DOHH2 (cell line): ENCODE data around the gene RETREG1.

Experiments used
- H3F3A ChIP-seq: fragments of 200-600 bp; sonication (generic), shearing (Covaris generic); 2 replicates; pipeline ENCODE4 v1.6.0; 2016; ENCODE audit warnings: antibody characterized with exemption, mild to moderate bottlenecking; ENCODE audit not compliant: control insufficient read depth, insufficient read depth
- H3K27ac ChIP-seq: fragments of 200-600 bp; sonication (generic); 2 replicates; pipeline ENCODE4 v1.5.1; 2014; ENCODE audit warnings: low read depth, mild to moderate bottlenecking, low read length, moderate library complexity
- H3K27me3 ChIP-seq: fragments of 200-600 bp; sonication (generic); 2 replicates; pipeline ENCODE4 v1.6.1; 2014; ENCODE audit warnings: mild to moderate bottlenecking, low read length, mixed read lengths; ENCODE audit not compliant: control insufficient read depth
- H3K36me3 ChIP-seq: fragments of 200-600 bp; sonication (generic); 2 replicates; pipeline ENCODE4 v1.6.1; 2014; ENCODE audit warnings: mild to moderate bottlenecking, low read length, moderate library complexity, mixed read lengths; ENCODE audit not compliant: control insufficient read depth
- H3K4me1 ChIP-seq: fragments of 200-600 bp; sonication (generic); 2 replicates; pipeline ENCODE4 v1.6.1; 2014; ENCODE audit warnings: mild to moderate bottlenecking, low read length, mixed read lengths; ENCODE audit not compliant: control insufficient read depth
- H3K4me2 ChIP-seq: fragments of 200-600 bp; sonication (generic); 2 replicates; pipeline ENCODE4 v1.6.0; 2014; ENCODE audit warnings: mild to moderate bottlenecking, low read length, moderate library complexity
- H3K4me3 ChIP-seq: fragments of 200-600 bp; sonication (generic); 2 replicates; pipeline ENCODE4 v1.5.1; 2014; ENCODE audit warnings: mild to moderate bottlenecking, low read length, mixed read lengths
- H3K79me2 ChIP-seq: fragments of 200-600 bp; sonication (generic); 2 replicates; pipeline ENCODE4 v1.6.1; 2014; ENCODE audit warnings: mild to moderate bottlenecking, low read length, mixed read lengths; ENCODE audit not compliant: control insufficient read depth
- H3K9me2 ChIP-seq: fragments of 200-600 bp; sonication (generic); replicated peaks from 2 replicates; pipeline ENCODE4 v1.6.1; 2014; ENCODE audit warnings: mild to moderate bottlenecking, low read length, mixed read lengths; ENCODE audit not compliant: control insufficient read depth
- H3K9me3 ChIP-seq: fragments of 200-600 bp; sonication (generic); 2 replicates; pipeline ENCODE4 v1.6.1; 2014; ENCODE audit warnings: antibody characterized with exemption, low read length, mixed read lengths; ENCODE audit not compliant: control insufficient read depth, insufficient read depth
- H4K20me1 ChIP-seq: fragments of 200-600 bp; sonication (generic); 2 replicates; pipeline ENCODE4 v1.6.0; 2014; ENCODE audit warnings: low read depth, mild to moderate bottlenecking, antibody characterized with exemption, low read length, moderate library complexity; ENCODE audit not compliant: control insufficient read depth, insufficient read depth
- CTCF ChIP-seq: fragments of 200-600 bp; sonication (generic); IDR thresholded peaks from one replicate; pipeline ENCODE4 v1.5.1; 2014; ENCODE audit warnings: antibody characterized with exemption, mild to moderate bottlenecking, low read depth, low read length; ENCODE audit not compliant: poor library complexity, severe bottlenecking
- EZH2phosphoT487 ChIP-seq: fragments of 200-600 bp; sonication (generic); IDR thresholded peaks from 2 replicates; pipeline ENCODE4 v1.6.1; 2017; ENCODE audit warnings: borderline replicate concordance, mild to moderate bottlenecking, antibody characterized with exemption, low read length, moderate library complexity, mixed read lengths

RETREG1 gene

GRCh38 chr5:16628376-16628775 is 11.6 kb upstream of the RETREG1 start:
- H3K79me2 ChIP-seq = no peaks in the 10 kb centered on the region
- H3K4me1 ChIP-seq = no peaks in the 10 kb centered on the region
- no peak overlapping the region for H3K27ac ChIP-seq
- no peaks in the 10 kb centered on the region for H3K9me3 ChIP-seq
- H3K4me2 ChIP-seq = no peak overlapping the region
- H3K36me3 ChIP-seq = no peaks in the 10 kb centered on the region
- H3F3A ChIP-seq = no peaks in the 10 kb centered on the region
- H3K27me3 ChIP-seq = no peaks in the 10 kb centered on the region
- H3K9me2 ChIP-seq = no peaks in the 10 kb centered on the region
- H4K20me1 ChIP-seq = no peaks in the 10 kb centered on the region
- TF ChIP-seq CTCF = no peak
- no peak for TF ChIP-seq EZH2phosphoT487
- no peak overlapping the region for H3K4me3 ChIP-seq

DNA sequence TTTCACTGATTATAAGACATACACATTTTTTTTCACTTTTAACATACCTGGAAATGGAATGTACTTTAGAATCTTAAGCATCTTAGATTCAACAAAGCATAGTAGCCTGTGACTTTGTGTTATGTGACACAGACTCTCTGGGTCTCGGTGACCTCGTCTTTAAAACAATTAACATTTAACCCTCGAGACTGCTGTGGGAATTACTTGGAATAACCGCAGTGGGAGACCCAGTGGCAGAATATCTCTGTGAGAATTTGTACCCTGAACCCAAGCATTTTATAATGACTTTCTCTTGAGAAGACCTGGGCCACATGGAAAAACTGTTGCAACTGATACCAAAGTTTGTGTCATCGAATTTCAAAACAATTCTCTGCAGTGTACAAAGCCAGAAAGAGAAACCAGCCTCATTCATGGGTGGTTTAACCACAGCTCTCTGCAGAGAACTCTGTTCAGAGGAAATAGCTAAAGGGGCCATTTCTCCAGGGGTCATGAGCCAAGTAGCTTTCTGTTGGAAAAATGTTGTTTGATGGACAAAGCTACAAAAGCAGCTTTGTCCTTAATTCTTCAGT is 10.0 kb upstream of the RETREG1 start:
- Histone ChIP-seq H3K4me1 (no peaks in the 10 kb centered on the region), H3K9me3 (no peaks in the 10 kb centered on the region), H3K27ac (no peak overlapping the region), H4K20me1 (no peaks in the 10 kb centered on the region), H3K4me2 (no peak overlapping the region), H3K9me2 (no peaks in the 10 kb centered on the region), H3K4me3 (no peak overlapping the region), H3K27me3 (no peaks in the 10 kb centered on the region), H3K79me2 (no peaks in the 10 kb centered on the region), H3F3A (no peaks in the 10 kb centered on the region), H3K36me3 (no peaks in the 10 kb centered on the region)
- TF ChIP-seq CTCF = no peak
- TF ChIP-seq EZH2phosphoT487 = no peak

DNA sequence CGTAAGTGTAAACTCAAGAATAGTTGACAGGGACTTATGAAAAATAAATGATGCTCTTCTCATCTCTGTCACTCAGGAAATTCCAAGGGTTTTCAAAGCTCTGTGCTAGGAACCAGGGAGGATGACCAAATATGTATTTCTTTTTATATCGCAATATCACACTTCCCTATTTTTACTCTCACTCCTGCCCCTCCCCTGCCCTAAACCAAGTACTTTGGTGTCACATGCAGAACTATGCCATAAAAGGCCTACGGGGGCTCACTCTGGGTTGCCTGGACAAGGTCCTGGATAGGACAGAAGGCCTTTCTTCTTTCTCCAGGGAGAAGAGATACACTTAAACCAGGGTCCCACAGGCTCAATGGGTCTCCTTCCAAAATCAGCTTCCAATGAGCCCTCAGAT is 8.3 kb upstream of the RETREG1 start:
- Histone ChIP-seq H3K9me3 (no peaks in the 10 kb centered on the region), H4K20me1 (no peaks in the 10 kb centered on the region), H3K4me1 (no peaks in the 10 kb centered on the region), H3F3A (no peaks in the 10 kb centered on the region), H3K79me2 (no peaks in the 10 kb centered on the region), H3K27me3 (no peaks in the 10 kb centered on the region), H3K4me3 (no peak overlapping the region), H3K27ac (no peak overlapping the region), H3K4me2 (no peak overlapping the region), H3K9me2 (no peaks in the 10 kb centered on the region), H3K36me3 (no peaks in the 10 kb centered on the region)
- no peak for TF ChIP-seq CTCF
- TF ChIP-seq EZH2phosphoT487 = no peak
